Mesothelial cell of epicardium (in vitro differentiated cells): ENCODE measurements around the gene SHC3. TPM values are rescaled to one million over a fixed set of nuclear protein-coding genes. Genes with fewer than 3 reads are reported as not detected.

Experiments
- DNase-seq, 2 experiments: peaks; one replicate each; pipeline ENCODE4 v3.0.0; 2021; ENCODE audit warnings: low spot score in 2 of 2; ENCODE audit not compliant: unreplicated experiment in 2 of 2
- H3K27ac Mint-ChIP-seq: 2 replicates; pipeline ENCODE4 v1.8.0; 2021; ENCODE audit warnings: mixed read lengths
- H3K27me3 Mint-ChIP-seq: 2 replicates; pipeline ENCODE4 v1.8.0; 2021; ENCODE audit warnings: low read depth, mixed read lengths
- H3K36me3 Mint-ChIP-seq: 2 replicates; pipeline ENCODE4 v1.8.0; 2021; ENCODE audit warnings: mixed read lengths
- H3K4me1 Mint-ChIP-seq: 2 replicates; pipeline ENCODE4 v1.8.0; 2021; ENCODE audit warnings: mixed read lengths
- H3K4me3 Mint-ChIP-seq: 2 replicates; pipeline ENCODE4 v1.8.0; 2021; ENCODE audit warnings: mild to moderate bottlenecking, moderate library complexity, mixed read lengths
- H3K9me3 Mint-ChIP-seq: 2 replicates; pipeline ENCODE4 v1.8.0; 2021; ENCODE audit warnings: mixed read lengths
- total RNA-seq: library from RNA; stranded (reverse); gene quantifications from 3 replicates; pipeline ENCODE4 v1.2.1, GENCODE V29; 2021
- TF ChIP-seq, protein P1 (sequence below): fragments of 200-600 bp; sonication (generic); IDR thresholded peaks from one replicate; pipeline ENCODE4 v1.5.0; 2021; ENCODE audit warnings: antibody characterized with exemption; ENCODE audit not compliant: unreplicated experiment

Gene SHC3
- total RNA-seq, 1 donor from 2014 or later = 2.1 TPM

DNA sequence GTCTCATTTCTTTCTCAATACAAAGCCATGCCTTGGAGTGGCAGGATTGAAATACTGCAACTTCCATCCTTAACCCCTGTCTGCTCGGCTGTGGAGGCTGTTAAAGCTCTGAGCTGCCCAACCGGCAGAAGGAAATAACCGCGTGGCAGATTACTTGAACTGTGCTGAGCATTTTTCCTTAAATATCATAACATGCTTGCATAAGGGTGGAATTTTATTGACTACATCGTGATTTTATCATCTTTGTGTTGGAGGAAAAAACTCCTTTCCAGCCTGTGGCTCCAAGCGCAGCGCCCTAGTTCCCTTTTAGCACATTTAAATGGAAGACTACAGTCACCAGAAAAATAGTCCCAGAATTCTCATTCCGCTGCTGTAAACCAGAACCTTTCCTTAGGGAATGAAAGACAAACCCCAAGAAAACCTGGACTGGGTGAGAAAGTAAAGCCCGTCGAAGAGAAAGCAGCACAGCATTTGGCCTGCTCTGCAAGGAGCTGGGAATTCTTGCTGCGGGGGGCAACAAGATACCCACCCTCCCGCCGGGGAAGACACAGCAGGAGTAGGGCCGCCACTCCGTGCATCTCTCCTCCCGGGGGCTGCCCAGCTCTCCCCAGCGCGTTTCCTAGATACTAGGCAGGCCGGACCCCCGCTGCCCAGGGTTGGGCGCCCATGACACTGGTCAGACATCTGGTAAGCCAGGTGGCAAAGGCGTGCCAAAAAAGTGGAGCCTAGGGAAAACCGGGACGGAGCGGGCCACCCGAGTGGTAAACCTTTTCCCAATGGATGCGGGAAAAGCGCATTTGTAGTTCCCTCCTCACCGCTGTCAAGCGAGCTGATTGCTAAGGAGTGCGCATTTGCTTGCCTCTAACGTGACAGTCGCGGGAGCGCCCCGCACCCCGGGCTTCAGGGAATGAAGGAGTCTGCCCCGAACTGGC is 1.3 kb downstream of the SHC3 start:
- TF ChIP-seq, protein P1, sequence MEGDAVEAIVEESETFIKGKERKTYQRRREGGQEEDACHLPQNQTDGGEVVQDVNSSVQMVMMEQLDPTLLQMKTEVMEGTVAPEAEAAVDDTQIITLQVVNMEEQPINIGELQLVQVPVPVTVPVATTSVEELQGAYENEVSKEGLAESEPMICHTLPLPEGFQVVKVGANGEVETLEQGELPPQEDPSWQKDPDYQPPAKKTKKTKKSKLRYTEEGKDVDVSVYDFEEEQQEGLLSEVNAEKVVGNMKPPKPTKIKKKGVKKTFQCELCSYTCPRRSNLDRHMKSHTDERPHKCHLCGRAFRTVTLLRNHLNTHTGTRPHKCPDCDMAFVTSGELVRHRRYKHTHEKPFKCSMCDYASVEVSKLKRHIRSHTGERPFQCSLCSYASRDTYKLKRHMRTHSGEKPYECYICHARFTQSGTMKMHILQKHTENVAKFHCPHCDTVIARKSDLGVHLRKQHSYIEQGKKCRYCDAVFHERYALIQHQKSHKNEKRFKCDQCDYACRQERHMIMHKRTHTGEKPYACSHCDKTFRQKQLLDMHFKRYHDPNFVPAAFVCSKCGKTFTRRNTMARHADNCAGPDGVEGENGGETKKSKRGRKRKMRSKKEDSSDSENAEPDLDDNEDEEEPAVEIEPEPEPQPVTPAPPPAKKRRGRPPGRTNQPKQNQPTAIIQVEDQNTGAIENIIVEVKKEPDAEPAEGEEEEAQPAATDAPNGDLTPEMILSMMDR = no peak
- DNase-seq = peak in 1 of 2 experiments; percentile 43
- peaks cover 73% of the 10 kb centered on the region for H3K27me3 Mint-ChIP-seq
- no peaks in the 10 kb centered on the region for H3K9me3 Mint-ChIP-seq
- no peaks in the 10 kb centered on the region for H3K36me3 Mint-ChIP-seq
- peak overlapping the region; percentile 56 for H3K4me3 Mint-ChIP-seq
- no peak overlapping the region for H3K27ac Mint-ChIP-seq
- H3K4me1 Mint-ChIP-seq = peaks cover 23% of the 10 kb centered on the region

DNA sequence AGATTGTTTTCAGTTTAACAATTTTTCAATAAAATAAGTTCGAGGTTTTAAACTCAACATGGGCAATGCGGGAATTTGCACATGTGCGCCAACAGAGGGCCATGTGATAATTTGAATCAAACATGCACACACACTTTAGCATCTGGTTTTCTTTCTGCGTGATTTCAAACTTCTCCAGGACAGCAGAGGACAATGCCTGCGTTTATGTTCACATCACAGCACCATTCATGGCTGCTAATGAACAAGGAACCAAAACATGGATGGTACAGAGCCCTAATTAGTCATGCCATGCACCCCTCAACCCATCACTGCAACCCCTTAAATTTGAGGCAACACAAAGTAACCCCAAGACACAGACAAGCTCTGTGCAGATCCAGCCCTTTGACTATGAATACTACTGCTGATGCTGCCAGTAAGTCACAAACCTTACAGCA is 2.8 kb downstream of the SHC3 start:
- TF ChIP-seq, protein P1 = no peak

DNA sequence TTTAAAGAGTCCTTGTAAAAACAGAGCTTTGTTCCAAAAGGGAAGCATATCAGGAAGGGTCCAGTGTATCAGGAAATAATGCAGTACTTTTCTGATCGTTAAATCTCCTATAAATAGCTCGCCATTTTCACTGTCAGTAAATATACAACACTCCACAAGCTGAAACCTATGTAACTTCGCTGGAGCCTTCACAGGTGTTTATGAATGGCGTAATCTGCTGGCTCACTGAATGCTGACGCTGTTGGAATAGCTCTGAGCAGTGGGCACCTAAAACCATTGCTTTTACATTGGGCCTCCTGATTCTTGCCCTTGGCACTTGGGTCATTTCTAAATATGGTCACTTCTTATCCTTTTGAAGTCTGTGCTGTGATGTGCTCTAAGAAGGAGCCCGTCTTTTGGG is 4.3 kb downstream of the SHC3 start:
- H3K36me3 Mint-ChIP-seq = no peaks in the 10 kb centered on the region
- H3K4me1 Mint-ChIP-seq = peaks cover 8% of the 10 kb centered on the region
- DNase-seq = no peak
- no peaks in the 10 kb centered on the region for H3K9me3 Mint-ChIP-seq
- H3K27ac Mint-ChIP-seq = no peak overlapping the region
- H3K4me3 Mint-ChIP-seq = no peak overlapping the region
- H3K27me3 Mint-ChIP-seq = peaks cover 68% of the 10 kb centered on the region
- TF ChIP-seq, protein P1 = no peak

More for the DNA sequence above, 2.8 kb downstream of the SHC3 start:
- Mint-ChIP-seq H3K27me3 (peaks cover 80% of the 10 kb centered on the region), H3K4me1 (peaks cover 23% of the 10 kb centered on the region), H3K27ac (no peak overlapping the region), H3K9me3 (no peaks in the 10 kb centered on the region), H3K36me3 (no peaks in the 10 kb centered on the region), H3K4me3 (no peak overlapping the region)
- DNase-seq = no peak

DNA sequence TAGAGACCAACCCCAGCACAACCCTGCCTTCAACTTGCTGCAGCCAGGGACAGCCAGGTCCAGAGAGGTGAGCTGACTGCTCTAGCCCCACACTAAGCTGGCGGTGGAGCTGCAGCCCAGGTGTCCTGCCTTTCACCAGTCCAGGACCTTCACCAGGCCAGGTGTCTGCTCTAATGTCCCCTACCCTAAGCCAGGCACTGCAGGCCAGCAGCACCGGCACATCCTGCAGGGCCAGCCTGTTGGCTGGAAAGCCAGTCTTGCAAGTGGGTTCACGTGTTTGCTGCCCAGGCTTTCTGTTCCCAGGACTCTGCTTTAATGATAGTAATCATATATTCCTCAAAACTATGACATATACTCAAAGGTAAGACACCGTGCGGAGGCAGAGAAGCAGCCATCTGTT is 5.5 kb downstream of the SHC3 start:
- Mint-ChIP-seq H3K4me3 (no peak overlapping the region), H3K9me3 (no peaks in the 10 kb centered on the region)
- TF ChIP-seq, protein P1 = no peak

DNA sequence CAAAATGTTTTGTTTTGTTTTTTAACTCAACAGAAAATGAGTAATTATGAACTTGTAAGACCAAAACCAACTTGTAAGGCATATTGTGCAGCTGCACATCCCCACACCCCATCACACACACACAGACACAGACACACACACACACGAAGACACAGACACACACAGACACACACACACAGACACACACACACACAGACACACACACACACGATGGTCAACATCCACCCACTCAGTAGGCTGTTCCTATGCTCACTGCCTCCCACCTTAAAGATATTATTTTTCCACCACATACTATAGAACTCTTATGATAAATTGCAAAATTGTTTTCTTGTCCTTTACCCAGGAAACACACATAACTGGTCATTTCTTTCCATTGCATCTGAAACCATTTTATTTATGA is 6.2 kb downstream of the SHC3 start:
- H3K4me1 Mint-ChIP-seq = no peaks in the 10 kb centered on the region
- no peak for DNase-seq
- TF ChIP-seq, protein P1 = no peak
- no peaks in the 10 kb centered on the region for H3K9me3 Mint-ChIP-seq
- H3K27ac Mint-ChIP-seq = no peak overlapping the region
- no peak overlapping the region for H3K4me3 Mint-ChIP-seq
- H3K36me3 Mint-ChIP-seq = no peaks in the 10 kb centered on the region
- peaks cover 54% of the 10 kb centered on the region for H3K27me3 Mint-ChIP-seq

More for the DNA sequence above, 5.5 kb downstream of the SHC3 start:
- Mint-ChIP-seq H3K36me3 (no peaks in the 10 kb centered on the region), H3K27ac (no peak overlapping the region), H3K4me1 (no peaks in the 10 kb centered on the region), H3K27me3 (peaks cover 57% of the 10 kb centered on the region)
- DNase-seq = no peak
